GM19397 (cell line): ENCODE data around the gene HDAC4.

Experiments used
- ATAC-seq: cut with Tn5 transposase; IDR thresholded peaks from one replicate; pipeline ENCODE4 v1.9.1; 2021; ENCODE audit warnings: mild to moderate bottlenecking, moderate library complexity; ENCODE audit not compliant: unreplicated experiment

The HDAC4 gene

GRCh38 chr2:239194731-239195317, 206.0 kb downstream of the HDAC4 start:
- ATAC-seq = no peak

GRCh38 chr2:239193925-239194677, 206.7 kb downstream of the HDAC4 start:
- ATAC-seq = no peak

- ATAC-seq = no peak
Observed at GRCh38 chr2:239193401-239193811, 207.4 kb downstream of the HDAC4 start.

- no peak for ATAC-seq
Observed at GRCh38 chr2:239192975-239193374, 207.8 kb downstream of the HDAC4 start.

GRCh38 chr2:239192456-239192855, 208.4 kb downstream of the HDAC4 start:
- ATAC-seq = no peak

GRCh38 chr2:239190921-239191885, 209.6 kb downstream of the HDAC4 start:
- ATAC-seq = no peak

GRCh38 chr2:239190361-239190760, 210.5 kb downstream of the HDAC4 start:
- ATAC-seq = no peak

- ATAC-seq = no peak
Observed at GRCh38 chr2:239189711-239190131, 211.1 kb downstream of the HDAC4 start.

GRCh38 chr2:239188536-239188935, 212.3 kb downstream of the HDAC4 start:
- ATAC-seq = no peak

- ATAC-seq = no peak
Observed at GRCh38 chr2:239187464-239188253, 213.2 kb downstream of the HDAC4 start.

GRCh38 chr2:239186516-239187357, 214.1 kb downstream of the HDAC4 start:
- no peak for ATAC-seq

GRCh38 chr2:239184968-239185903, 215.6 kb downstream of the HDAC4 start:
- ATAC-seq = no peak

- no peak for ATAC-seq
Observed at GRCh38 chr2:239184179-239184578, 216.6 kb downstream of the HDAC4 start.

- ATAC-seq = no peak
Observed at GRCh38 chr2:239182981-239183791, 217.6 kb downstream of the HDAC4 start.

GRCh38 chr2:239181903-239182581, 218.8 kb downstream of the HDAC4 start:
- ATAC-seq = no peak

- no peak for ATAC-seq
Observed at GRCh38 chr2:239181074-239181902, 219.5 kb downstream of the HDAC4 start.
